GM10847 (cell line): ENCODE data around the gene ISOC2.
A peak's percentile ranks its signal among the peaks of the same experiment; 100 is the strongest.

ENCODE experiments used
- POLR2A ChIP-seq: IDR thresholded peaks from 2 replicates; pipeline ENCODE4 v1.6.1; 2011; ENCODE audit not compliant: insufficient read length; ENCODE audit errors: extremely low read depth

Gene ISOC2

DNA sequence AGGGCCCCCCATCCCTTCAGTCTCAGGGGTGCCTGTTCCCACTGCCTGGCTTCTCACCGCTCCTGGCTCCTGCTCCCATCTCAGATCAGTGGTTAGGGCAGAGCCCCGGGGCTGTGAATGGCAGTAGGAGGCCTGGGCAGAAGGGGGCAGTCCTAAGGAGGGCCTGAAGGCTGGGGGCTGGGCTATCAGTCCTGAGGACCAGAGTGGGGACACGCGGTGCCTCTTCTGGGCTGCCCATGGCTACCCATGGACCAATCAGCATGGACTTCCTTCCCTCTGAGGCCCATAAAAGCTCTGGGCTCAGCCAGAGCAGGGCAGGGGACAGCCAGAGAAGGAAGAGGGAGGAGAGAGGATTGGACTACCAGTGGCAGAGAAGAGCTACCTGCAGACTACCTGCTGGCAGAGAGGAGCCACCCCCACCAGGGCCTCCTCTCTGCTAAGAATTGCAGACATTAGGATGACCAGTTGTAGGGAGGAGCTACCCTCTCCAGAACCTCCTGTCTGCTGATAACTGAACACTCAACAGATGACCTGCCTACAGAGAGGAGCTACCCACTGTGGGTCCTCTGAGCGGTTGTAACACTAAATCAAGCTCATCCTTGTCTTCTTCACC is 41.7 kb downstream of the ISOC2 start:
- no peak for TF ChIP-seq POLR2A

DNA sequence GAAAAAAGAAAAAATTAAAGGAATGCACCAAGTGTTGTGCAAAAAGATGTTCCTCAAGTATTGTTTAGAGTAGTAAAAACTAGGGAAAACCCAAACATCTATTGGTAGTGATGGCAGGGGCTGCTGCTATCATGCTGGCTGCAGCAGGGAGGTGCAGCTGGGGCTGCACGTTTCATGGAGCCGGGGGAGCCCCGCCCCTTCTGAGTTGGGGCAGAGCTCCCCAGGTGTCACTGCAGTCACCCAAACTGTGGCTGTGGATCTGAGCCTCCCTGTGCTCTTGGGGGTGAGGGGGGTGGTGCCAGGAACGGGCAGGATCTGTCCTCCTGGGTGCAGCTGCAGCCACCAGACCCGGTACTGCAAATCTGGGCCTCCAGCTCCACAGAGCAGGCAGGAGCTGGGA is 42.3 kb downstream of the ISOC2 start:
- no peak for TF ChIP-seq POLR2A

DNA sequence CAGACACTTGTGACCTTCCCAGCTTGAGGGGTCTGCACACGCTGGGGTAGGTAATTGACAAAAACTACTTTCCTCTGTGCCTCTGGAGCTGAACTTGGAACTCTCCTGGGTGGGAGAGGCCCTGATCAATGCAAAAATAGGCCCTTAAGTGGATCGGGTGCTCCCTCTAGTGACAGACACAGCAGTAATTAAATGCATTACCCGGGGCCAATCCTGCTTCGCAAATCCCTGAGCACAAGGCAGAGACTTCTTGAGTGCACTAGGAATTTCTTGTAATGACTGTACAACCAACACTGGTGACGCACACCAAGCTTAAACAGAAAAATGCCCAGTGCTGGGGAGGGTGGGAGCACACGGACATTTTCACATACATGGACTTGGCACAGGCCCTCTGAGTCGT is 43.3 kb downstream of the ISOC2 start:
- no peak for TF ChIP-seq POLR2A

DNA sequence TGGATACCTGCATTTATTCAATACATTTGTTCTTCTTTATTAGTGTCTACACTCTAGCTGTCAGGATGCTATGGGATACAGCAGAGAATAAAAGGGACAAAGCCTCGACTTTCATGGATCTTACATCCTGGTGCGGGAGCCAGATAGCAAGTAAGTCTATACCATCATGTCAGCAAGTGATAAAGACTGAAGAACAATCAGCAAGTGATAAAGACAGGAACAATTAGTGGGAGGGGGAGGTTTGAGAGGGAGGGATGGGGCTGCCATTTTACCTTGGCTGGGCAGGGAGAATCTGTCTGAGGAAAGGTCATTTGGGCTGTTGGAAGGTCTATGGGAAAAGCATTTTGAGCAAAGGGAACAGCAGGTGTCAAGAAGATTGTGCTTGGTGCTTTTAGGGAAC is 51.3 kb downstream of the ISOC2 start:
- TF ChIP-seq POLR2A = no peak

DNA sequence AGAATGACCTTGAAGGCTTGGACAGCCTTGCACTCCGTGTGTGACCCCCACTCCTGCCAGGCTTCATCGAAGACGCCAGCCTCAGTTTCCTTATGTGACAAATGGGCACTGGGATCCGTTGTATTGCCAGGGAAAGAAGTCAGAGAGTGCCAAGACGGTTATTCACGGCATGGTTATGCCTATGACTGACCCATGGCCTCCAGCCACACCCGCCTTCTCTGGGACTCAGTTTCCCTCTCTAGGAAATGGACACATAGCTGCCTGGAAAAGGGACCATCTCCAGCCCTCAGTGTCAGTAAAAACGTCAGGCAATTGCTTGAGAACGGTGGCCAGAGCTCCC is 52.9 kb downstream of the ISOC2 start:
- TF ChIP-seq POLR2A = no peak

DNA sequence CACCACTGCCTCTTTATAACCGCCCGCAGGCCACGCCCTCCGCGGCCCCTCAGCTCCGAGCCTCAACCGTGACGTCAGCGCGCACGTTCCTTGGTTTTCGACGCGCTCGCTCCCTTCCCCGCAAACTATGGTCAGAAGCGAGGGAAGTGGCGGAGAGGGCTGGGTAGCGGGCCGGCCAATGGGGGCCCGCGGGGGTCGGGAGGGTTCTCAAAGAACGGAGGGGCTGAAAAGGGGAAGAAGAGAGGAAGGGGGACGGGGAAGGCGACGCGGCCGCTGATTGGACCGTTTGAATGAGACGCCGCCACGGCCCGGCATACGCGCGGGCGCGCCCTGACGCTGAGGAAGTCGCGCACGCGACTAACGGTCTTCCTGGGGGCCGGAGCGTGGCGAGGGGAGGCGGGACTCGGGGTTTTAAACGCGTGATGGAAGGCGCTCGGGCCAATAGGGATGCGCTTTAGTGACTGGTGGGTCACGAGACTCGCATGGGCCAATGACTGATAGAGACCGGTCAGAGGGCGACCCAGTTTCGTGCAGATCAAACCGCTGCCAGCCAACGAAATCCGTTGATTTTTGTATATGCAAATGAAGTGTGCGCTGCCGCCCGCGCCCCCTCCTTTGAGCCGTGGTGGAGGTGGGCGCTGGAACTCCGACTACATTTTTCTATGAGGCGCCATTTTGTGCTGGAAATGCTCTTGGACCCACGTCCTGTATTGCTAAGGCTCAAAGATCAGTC is 53.5 kb downstream of the ISOC2 start:
- TF ChIP-seq POLR2A = no peak

DNA sequence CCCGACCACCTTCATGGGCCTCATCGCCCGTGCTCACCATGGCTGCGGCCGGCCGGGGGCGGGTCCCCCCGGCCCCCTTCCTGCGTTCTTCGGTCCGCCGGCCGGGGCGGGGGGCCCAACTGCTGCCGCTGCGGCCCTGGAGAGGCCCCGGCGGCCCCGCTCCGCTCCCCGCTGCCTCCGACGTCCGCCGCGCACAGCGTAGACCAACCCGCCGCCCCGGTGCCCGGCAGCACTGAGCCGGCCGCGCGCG is 54.0 kb downstream of the ISOC2 start, which contains the start of gene UBE2S:
UBE2S (minus strand) TSS at position 239 of the 250 bp plus-strand sequence; CDS start at position 40, 199 bp downstream.
- peak; percentile 99 for TF ChIP-seq POLR2A

DNA sequence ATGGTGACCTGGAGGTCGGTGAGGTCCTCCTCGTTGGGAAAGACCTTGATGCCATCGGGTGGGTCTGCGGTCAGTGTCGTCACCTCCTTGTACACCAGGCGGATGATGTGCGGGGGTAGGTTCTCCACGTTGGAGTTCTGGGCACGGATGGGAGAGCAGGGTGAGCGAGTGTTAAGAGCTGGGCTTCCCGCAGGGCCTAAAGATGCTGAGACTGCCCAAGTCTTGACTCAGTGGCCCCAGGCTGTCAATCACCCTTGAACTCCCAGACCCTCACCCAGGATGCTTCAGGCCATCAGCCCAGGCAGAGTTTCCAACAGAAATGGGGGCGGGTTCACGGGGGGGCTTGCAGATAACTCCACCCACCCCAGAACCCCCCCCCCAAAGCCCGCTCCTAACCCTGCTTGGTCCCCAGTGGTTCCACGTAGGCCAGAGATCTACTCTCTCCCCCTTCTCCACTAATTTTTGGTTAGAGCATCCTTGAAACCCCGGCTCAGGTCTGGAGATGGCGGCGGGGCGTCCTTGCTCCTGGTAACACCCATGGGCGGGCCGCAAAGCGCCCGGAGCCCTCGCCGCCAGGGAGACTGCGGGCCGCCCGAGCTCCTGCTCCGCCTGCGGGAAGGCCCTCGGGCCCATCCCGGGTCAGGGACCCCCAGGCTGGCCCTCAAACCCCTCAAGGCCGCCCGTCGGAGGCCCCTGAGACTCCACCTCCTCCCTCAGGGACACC is 54.5 kb downstream of the ISOC2 start:
- no peak for TF ChIP-seq POLR2A

DNA sequence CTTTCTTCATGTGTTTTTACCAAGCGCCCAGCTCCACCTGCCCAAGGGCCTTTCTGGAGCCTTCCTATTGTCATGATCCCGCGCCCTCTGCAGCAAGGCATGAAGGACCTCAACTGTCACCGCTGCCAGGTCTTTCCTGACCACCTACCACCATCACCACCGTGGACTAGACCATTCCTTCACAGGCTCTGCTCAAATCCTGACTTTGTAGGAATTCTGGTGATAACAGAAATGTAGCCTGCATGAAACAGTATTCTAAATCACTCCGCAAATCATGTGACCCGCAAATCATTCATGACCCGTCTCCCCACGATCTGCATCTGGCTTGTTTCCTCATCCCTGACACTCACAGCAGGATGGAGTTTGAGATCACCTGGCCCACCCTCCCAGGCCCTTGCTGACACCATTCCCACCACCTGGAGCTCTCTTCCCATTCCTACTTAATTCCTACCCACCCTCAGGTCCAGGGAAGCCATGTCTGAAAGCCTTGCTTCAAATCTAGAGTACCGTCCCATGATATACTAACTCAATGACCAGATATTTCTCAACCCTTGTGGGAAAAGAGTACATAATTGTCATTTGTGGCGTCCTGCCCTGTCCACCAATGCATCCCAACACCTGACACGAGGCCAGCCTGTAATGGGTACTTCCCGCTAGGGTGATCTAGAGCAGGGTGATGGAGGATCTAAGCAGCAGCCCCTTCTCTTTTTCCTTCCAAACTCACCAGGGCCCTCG is 55.2 kb downstream of the ISOC2 start:
- no peak for TF ChIP-seq POLR2A

DNA sequence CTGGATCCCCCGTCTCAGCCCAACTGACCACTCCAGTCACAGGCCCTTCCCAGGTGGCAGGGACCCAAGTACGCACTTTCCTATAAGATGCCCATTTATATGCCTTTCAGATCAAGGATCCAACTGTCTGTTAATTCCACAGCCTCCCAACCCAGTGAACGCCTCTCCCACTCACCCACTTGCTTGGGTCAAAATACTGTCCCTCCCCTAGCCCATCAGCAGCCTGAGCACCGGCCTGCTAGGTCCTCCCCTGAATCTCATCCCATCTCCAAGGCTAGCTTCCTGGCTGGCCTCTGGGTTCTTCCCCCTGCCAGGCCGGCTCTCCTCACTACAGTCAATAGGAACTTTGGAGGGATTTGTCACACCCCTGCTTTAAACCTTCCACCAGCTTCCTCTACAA is 55.8 kb downstream of the ISOC2 start:
- TF ChIP-seq POLR2A = no peak
